Lower leg skin (tissue), 4 donors: Measurements from ENCODE around the gene ZDHHC5. TPM values are rescaled to one million over a fixed set of nuclear protein-coding genes. Genes with fewer than 3 reads are reported as not detected.
A peak's percentile ranks its signal among the peaks of the same experiment; 100 is the strongest.

Source experiments
- DNase-seq, 2 donors: peaks; one replicate each; pipeline ENCODE4 v3.0.0-alpha.2; 2019; ENCODE audit warnings: low spot score in 2 of 2
- H3K4me3 ChIP-seq: fragments of 200-600 bp; sonication (generic); 2 replicates; pipeline ENCODE4 v1.5.1; 2017; ENCODE audit warnings: mild to moderate bottlenecking, low read depth; ENCODE audit not compliant: poor library complexity, severe bottlenecking
- POLR2A ChIP-seq, 2 donors: fragments of 450-650 bp; IDR thresholded peaks; one replicate each; pipeline ENCODE4 v1.6.1; 2016 to 2017; ENCODE audit warnings: antibody characterized with exemption in 2 of 2, mild to moderate bottlenecking in 1 of 2, moderate library complexity in 1 of 2
- whole genome bisulfite sequencing, 2 donors: methylation state at CpG; one replicate each; pipeline ENCODE4 v1.1.5; 2018; 5-methylcytosine and 5-hydroxymethylcytosine counted together
- intact Hi-C: fragments of 100-400 bp; cut with DNase I; formaldehyde crosslinking; loops from one replicate; pipeline ENCODE4 v1.15.0; 2023; ENCODE audit warnings: low total_unique reads
- total RNA-seq, 4 donors: library from RNA; depleted of rRNA; stranded (reverse); fragments of >200 nt; gene quantifications; one replicate each; pipeline ENCODE4 v1.1.0, GENCODE V29; 2016
- TF ChIP-seq, protein P1 (sequence below), 3 donors: fragments of 450-650 bp; IDR thresholded peaks; one replicate each; pipeline ENCODE4 v1.5.1; 2016; ENCODE audit warnings: antibody characterized with exemption in 3 of 3, mild to moderate bottlenecking in 3 of 3, moderate library complexity in 2 of 3

ZDHHC5 gene
- total RNA-seq, 4 donors from 2014 or later: 72.9 to 99.1 (median 84.5) TPM

DNA sequence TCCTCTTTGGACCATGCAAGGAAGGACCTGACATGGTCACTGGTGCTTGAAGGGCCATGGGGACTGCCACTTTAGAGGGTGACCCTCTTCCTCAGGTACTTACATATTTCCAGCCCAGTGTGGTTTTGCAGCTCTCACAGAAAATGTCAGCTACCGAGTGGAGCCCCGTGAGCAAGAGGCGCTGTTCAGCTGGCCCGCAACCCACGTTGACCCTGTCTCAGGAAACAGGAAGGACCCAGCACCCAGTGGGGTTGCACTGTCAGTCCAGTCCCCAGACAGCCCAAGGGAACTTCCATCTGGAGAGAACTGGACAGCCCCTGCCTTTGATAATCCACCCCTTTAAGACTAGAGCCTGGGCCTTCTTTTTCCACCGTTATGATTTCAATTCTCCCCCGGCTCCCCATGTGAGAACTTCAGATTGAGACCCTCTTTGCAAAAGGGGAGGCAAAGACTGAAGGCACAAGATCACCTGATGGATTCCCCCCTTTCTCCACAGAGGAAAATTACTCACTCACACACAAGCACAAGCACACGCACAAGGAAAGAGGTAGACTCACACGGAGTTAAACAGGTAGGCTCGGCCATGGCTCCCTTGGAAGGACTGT, 21.6 kb upstream of the ZDHHC5 start:
- 54 to 55% methylated on average over 10 of the region's 10 CpGs for WGBS, 2 donors
- H3K4me3 ChIP-seq: no peak overlapping the region
- no peak for DNase-seq
- TF ChIP-seq, protein P1, sequence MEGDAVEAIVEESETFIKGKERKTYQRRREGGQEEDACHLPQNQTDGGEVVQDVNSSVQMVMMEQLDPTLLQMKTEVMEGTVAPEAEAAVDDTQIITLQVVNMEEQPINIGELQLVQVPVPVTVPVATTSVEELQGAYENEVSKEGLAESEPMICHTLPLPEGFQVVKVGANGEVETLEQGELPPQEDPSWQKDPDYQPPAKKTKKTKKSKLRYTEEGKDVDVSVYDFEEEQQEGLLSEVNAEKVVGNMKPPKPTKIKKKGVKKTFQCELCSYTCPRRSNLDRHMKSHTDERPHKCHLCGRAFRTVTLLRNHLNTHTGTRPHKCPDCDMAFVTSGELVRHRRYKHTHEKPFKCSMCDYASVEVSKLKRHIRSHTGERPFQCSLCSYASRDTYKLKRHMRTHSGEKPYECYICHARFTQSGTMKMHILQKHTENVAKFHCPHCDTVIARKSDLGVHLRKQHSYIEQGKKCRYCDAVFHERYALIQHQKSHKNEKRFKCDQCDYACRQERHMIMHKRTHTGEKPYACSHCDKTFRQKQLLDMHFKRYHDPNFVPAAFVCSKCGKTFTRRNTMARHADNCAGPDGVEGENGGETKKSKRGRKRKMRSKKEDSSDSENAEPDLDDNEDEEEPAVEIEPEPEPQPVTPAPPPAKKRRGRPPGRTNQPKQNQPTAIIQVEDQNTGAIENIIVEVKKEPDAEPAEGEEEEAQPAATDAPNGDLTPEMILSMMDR (IDR thresholded peaks at IDR 0.05): no peak
- no peak for TF ChIP-seq POLR2A (IDR thresholded peaks at IDR 0.05)
- intact Hi-C loops: no loop called here

DNA sequence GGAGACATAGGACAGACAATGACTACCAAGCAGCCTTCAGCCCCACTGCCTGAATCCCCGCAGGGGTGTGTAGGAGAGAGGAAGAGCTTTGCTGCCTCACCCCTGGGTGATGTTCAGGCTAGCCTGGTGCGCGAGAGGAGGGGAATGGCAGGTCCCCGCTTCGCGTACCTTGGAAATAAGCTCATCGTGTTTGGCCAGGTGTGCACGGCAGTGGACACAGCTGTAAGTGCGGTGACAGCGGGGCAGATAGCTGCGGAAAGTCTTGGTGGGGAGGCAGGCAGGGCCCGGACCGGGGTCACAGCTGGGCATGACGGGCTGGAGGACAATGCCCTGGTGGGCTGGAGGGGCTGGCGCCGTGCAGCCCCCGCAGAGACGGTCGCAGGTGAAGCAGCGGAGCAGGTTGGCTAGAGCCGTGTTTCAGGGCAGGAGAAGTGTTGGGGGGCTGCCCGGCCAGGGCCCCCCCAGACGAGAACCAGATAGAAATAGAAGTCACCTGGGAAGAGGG, 21.1 kb upstream of the ZDHHC5 start:
- no peak for TF ChIP-seq POLR2A (IDR thresholded peaks at IDR 0.05)
- TF ChIP-seq, protein P1 (IDR thresholded peaks at IDR 0.05): no peak
- no peak overlapping the region for H3K4me3 ChIP-seq
- intact Hi-C loops: no loop called here
- no peak for DNase-seq
- 15 to 16% methylated on average over 20 to 23 of the region's 23 CpGs for WGBS, 2 donors

- DNase-seq: no peak
- no peak overlapping the region for H3K4me3 ChIP-seq
- intact Hi-C loops: no loop called here
- WGBS, 2 donors: 13 to 14% methylated on average over 8 to 10 of the region's 10 CpGs
- TF ChIP-seq, protein P1 (IDR thresholded peaks at IDR 0.05): no peak
- no peak for TF ChIP-seq POLR2A (IDR thresholded peaks at IDR 0.05)
These were observed 20.5 kb upstream of the ZDHHC5 start for GRCh38 chr11:57647372-57647771.

DNA sequence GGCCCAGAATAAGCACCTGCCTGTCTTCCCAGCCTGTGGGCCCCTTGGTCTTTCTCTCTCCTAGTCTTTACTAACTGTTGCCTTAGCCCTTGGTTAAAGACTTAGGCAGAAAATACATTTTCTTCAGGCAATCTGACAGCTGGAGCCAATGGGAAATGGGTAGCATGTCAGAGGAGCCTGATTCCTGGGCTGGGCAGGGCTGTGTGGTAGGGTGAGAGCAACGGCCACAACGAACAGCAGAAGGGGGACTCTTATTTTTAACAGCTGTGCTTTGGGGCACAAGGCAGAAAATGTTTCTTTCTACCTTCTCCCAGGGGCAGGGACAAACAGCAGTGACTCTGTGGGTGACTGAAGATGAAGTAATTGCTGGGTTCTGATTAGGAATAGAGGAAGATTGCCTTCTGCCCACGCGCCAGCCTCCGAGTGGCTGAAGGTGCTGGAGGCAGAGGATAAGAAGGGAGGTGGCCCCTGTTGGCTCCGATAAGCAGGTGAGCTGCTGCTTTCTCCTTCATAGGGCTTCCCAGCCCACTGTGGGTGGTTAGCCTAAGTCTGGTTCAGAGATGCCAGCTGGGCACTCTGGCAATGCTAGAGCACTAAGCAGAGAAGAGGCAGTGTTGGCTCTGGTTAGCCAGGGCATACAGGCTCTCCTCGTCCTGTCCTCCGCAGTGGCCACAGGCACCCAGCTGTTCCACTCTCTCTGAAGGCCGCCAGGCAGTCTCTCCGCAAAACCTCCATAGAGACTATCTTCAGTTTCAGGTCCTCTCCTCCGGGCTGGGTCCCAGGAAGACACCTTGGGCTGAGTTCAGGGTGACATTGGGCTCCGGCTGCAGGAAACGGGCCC, 19.7 kb upstream of the ZDHHC5 start:
- TF ChIP-seq, protein P1 (IDR thresholded peaks at IDR 0.05): no peak
- TF ChIP-seq POLR2A (IDR thresholded peaks at IDR 0.05): no peak
- no peak for DNase-seq
- H3K4me3 ChIP-seq: no peak overlapping the region
- 16 to 28% methylated on average over 9 to 13 of the region's 13 CpGs for WGBS, 2 donors
- intact Hi-C loops: no loop called here

DNA sequence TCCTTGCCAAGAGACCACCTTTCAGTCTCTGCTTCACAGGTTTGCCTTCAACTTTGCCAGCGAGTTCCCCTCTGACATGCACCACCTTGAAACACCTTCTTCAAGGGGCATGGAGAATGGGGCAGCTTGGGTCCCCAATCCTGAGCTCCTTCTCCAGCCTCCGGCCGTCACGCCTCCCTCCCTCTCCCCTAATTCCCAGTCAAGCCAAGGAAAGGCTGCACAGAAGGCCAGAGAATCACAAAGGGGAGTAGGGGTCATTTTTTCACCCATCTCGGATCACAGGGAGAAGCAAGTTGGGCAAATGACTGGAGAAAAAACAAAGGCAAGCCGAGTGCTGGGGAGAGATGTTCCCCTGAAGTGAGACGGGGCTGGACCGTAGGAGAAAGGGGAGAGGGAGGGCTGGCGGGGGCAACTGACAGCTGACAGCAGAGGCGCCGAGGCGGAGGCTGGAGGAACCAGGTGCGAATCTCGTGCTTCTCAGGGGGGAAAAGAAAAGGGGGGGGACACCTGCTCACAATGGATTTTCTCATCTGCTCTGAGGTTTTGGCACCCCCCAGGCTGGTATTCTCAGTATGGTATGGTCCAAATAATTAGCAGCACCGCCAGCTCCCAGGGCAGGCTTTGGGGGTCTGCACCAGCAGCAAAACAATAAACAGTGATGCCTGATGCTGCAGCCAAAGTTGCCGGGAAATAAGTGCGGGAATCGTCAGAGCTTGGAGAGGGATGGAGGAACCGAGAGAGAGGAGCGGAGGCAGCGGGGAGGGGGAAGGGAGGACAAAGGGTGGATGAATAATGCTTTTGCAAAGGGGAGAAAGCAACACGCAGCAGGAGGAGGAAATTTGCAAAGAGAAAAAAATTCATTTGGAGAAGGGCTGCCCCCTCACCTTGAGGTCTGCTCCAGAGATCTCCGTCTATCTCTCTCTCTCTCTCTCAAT, 18.8 kb upstream of the ZDHHC5 start:
- TF ChIP-seq, protein P1 (IDR thresholded peaks at IDR 0.05): no peak
- TF ChIP-seq POLR2A (IDR thresholded peaks at IDR 0.05): no peak
- intact Hi-C loops: no loop called here
- no peak for DNase-seq
- H3K4me3 ChIP-seq: peak overlapping the region; percentile 34
- 3 to 4% methylated on average over 22 to 23 of the region's 23 CpGs for WGBS, 2 donors
